SU-DHL-6 (cell line): ENCODE data around the gene SPACDR.
"Not testable (repeated sequence)": the region's sequence is repeated elsewhere in the genome, so short reads cannot be mapped to it uniquely, and the experiment has no call there.

Experiments
- H2AFZ ChIP-seq: fragments of 200-600 bp; sonication (generic); 2 replicates; pipeline ENCODE4 v1.6.1; 2014; ENCODE audit warnings: low read depth, mild to moderate bottlenecking, moderate library complexity, mixed read lengths, antibody characterized with exemption, low read length; ENCODE audit not compliant: severe bottlenecking
- H3F3A ChIP-seq: fragments of 200-600 bp; shearing (Covaris generic); 2 replicates; pipeline ENCODE4 v1.6.0; 2016; ENCODE audit warnings: antibody characterized with exemption, mild to moderate bottlenecking; ENCODE audit not compliant: insufficient read depth
- H3K27ac ChIP-seq: fragments of 200-600 bp; sonication (generic); 2 replicates; pipeline ENCODE4 v1.5.1; 2016; ENCODE audit warnings: low read depth, mild to moderate bottlenecking, low read length, moderate library complexity, mixed read lengths
- H3K27me3 ChIP-seq: fragments of 200-600 bp; sonication (generic), shearing (Covaris generic); 2 replicates; pipeline ENCODE4 v1.6.0; 2014; ENCODE audit warnings: mild to moderate bottlenecking, low read length
- H3K36me3 ChIP-seq: fragments of 200-600 bp; sonication (generic); 2 replicates; pipeline ENCODE4 v1.6.1; 2014; ENCODE audit warnings: mild to moderate bottlenecking, low read length, mixed read lengths
- H3K4me2 ChIP-seq: fragments of 300-600, 200-600 bp; shearing (Covaris generic), sonication (generic); 2 replicates; pipeline ENCODE4 v1.6.0; 2014; ENCODE audit warnings: low read length, low read depth, mild to moderate bottlenecking; ENCODE audit not compliant: poor library complexity, severe bottlenecking
- H3K4me3 ChIP-seq: fragments of 200-600 bp; sonication (generic); 2 replicates; pipeline ENCODE4 v1.5.1; 2014; ENCODE audit warnings: antibody characterized with exemption, low read length, mild to moderate bottlenecking, mixed read lengths; ENCODE audit not compliant: insufficient read depth, poor library complexity, severe bottlenecking
- H3K79me2 ChIP-seq: fragments of 200-600 bp; sonication (generic); 2 replicates; pipeline ENCODE4 v1.6.1; 2014; ENCODE audit warnings: mild to moderate bottlenecking, low read length, moderate library complexity; ENCODE audit not compliant: insufficient read depth
- H3K9ac ChIP-seq: fragments of 200-600 bp; sonication (generic); 2 replicates; pipeline ENCODE4 v1.7.0; 2014; ENCODE audit warnings: mild to moderate bottlenecking, low read length
- H3K9me2 ChIP-seq: fragments of 200-600 bp; sonication (generic); replicated peaks from 2 replicates; pipeline ENCODE4 v1.6.1; 2014; ENCODE audit warnings: low read length; ENCODE audit not compliant: insufficient read depth
- H3K9me3 ChIP-seq: fragments of 200-600 bp; sonication (generic); 2 replicates; pipeline ENCODE4 v1.6.1; 2014; ENCODE audit warnings: low read length, mixed read lengths; ENCODE audit not compliant: insufficient read depth
- H4K20me1 ChIP-seq: fragments of 200-600 bp; sonication (generic); 2 replicates; pipeline ENCODE4 v1.6.1; 2014; ENCODE audit warnings: low read depth, mild to moderate bottlenecking, antibody characterized with exemption, low read length, moderate library complexity, mixed read lengths
- CTCF ChIP-seq: fragments of 200-600 bp; sonication (generic); IDR thresholded peaks from one replicate; pipeline ENCODE4 v1.5.1; 2017; ENCODE audit warnings: antibody characterized with exemption, mild to moderate bottlenecking, low read length, moderate library complexity; ENCODE audit not compliant: insufficient read depth, poor library complexity, severe bottlenecking
- EZH2phosphoT487 ChIP-seq: fragments of 200-600 bp; sonication (generic), shearing (Covaris generic); conservative IDR thresholded peaks from 2 replicates; pipeline ENCODE4 v1.6.1; 2018; ENCODE audit warnings: mild to moderate bottlenecking, antibody characterized with exemption, low read length, moderate library complexity, mixed read lengths

The SPACDR gene

GRCh38 chr7:100456562-100456961 is 7.5 kb downstream of the SPACDR start:
- TF ChIP-seq CTCF = no peak
- TF ChIP-seq EZH2phosphoT487 = no peak
- H3K9ac ChIP-seq = no peak overlapping the region
- H3K9me3 ChIP-seq = no peaks in the 10 kb centered on the region
- no peaks in the 10 kb centered on the region for H3K79me2 ChIP-seq
- no peak overlapping the region for H3K27ac ChIP-seq
- no peaks in the 10 kb centered on the region for H3F3A ChIP-seq
- H4K20me1 ChIP-seq = no peaks in the 10 kb centered on the region
- H3K4me3 ChIP-seq = no peak overlapping the region
- no peaks in the 10 kb centered on the region for H3K27me3 ChIP-seq
- H3K9me2 ChIP-seq = no peaks in the 10 kb centered on the region
- H3K4me2 ChIP-seq = no peak overlapping the region
- no peak overlapping the region for H2AFZ ChIP-seq
- no peaks in the 10 kb centered on the region for H3K36me3 ChIP-seq

- Histone ChIP-seq H4K20me1 (no peaks in the 10 kb centered on the region), H3K4me3 (no peak overlapping the region), H3K79me2 (no peaks in the 10 kb centered on the region), H3F3A (no peaks in the 10 kb centered on the region), H2AFZ (no peak overlapping the region), H3K9me3 (no peaks in the 10 kb centered on the region), H3K27ac (no peak overlapping the region), H3K9ac (no peak overlapping the region), H3K36me3 (no peaks in the 10 kb centered on the region), H3K9me2 (no peaks in the 10 kb centered on the region), H3K4me2 (no peak overlapping the region), H3K27me3 (no peaks in the 10 kb centered on the region)
- TF ChIP-seq CTCF (no peak), EZH2phosphoT487 (no peak)
Observed at GRCh38 chr7:100455206-100455605, 8.9 kb downstream of the SPACDR start.

GRCh38 chr7:100453854-100454253 is 10.2 kb downstream of the SPACDR start:
- not testable (repeated sequence) for H3K79me2 ChIP-seq, H4K20me1 ChIP-seq, H3K27ac ChIP-seq, H3K4me2 ChIP-seq, H3K9me3 ChIP-seq, H3K9me2 ChIP-seq, H3F3A ChIP-seq, H3K9ac ChIP-seq, H3K4me3 ChIP-seq, H2AFZ ChIP-seq, H3K36me3 ChIP-seq, H3K27me3 ChIP-seq

- Histone ChIP-seq H3K9me2 (no peaks in the 10 kb centered on the region), H3K27me3 (no peaks in the 10 kb centered on the region), H3K27ac (no peak overlapping the region), H2AFZ (no peak overlapping the region), H3K79me2 (no peaks in the 10 kb centered on the region), H3K4me2 (no peak overlapping the region), H3K9me3 (no peaks in the 10 kb centered on the region), H3K9ac (no peak overlapping the region), H3K4me3 (no peak overlapping the region), H3F3A (0 out of 2 replicates have a peak, but pooled peaks cover 4% of the 10 kb centered on the region), H4K20me1 (no peaks in the 10 kb centered on the region), H3K36me3 (no peaks in the 10 kb centered on the region)
- TF ChIP-seq CTCF (no peak), EZH2phosphoT487 (no peak)
Observed at GRCh38 chr7:100452513-100452912, 11.5 kb downstream of the SPACDR start.
